Parathyroid adenoma (tissue), 2 donors: Measurements from ENCODE around the gene CD96.
"Not testable (repeated sequence)": the region's sequence is repeated elsewhere in the genome, so short reads cannot be mapped to it uniquely, and the experiment has no call there.

Experiments
- H2AFZ ChIP-seq: fragments of 300-600 bp; sonication (generic); one replicate; pipeline ENCODE4 v1.7.0; 2017; ENCODE audit warnings: antibody characterized with exemption, mild to moderate bottlenecking
- H3K27ac ChIP-seq: fragments of 300-600 bp; sonication (generic); one replicate; pipeline ENCODE4 v1.7.0; 2017
- H3K27me3 ChIP-seq: fragments of 300-600 bp; sonication (generic); one replicate; pipeline ENCODE4 v1.7.0; 2017; ENCODE audit warnings: low read length; ENCODE audit not compliant: control insufficient read depth, insufficient read depth
- H3K36me3 ChIP-seq: fragments of 300-600 bp; sonication (generic); one replicate; pipeline ENCODE4 v1.7.0; 2017; ENCODE audit warnings: low read length; ENCODE audit not compliant: control insufficient read depth, insufficient read depth
- H3K4me1 ChIP-seq: fragments of 300-600 bp; sonication (generic); one replicate; pipeline ENCODE4 v1.7.0; 2017; ENCODE audit warnings: control low read depth
- H3K4me2 ChIP-seq: fragments of 300-600 bp; sonication (generic); one replicate; pipeline ENCODE4 v1.7.0; 2017; ENCODE audit warnings: low read length
- H3K4me3 ChIP-seq: fragments of 300-600 bp; sonication (generic); one replicate; pipeline ENCODE4 v1.7.0; 2017; ENCODE audit warnings: low read depth, low read length
- H3K79me2 ChIP-seq: fragments of 300-600 bp; sonication (generic); one replicate; pipeline ENCODE4 v1.7.0; 2017; ENCODE audit warnings: control low read depth
- H3K9ac ChIP-seq: fragments of 300-600 bp; sonication (generic); one replicate; pipeline ENCODE4 v1.7.0; 2017; ENCODE audit warnings: mild to moderate bottlenecking
- H3K9me3 ChIP-seq: fragments of 300-600 bp; sonication (generic); one replicate; pipeline ENCODE4 v1.7.0; 2017; ENCODE audit warnings: low read length; ENCODE audit not compliant: control insufficient read depth
- TF ChIP-seq, protein P1 (sequence below): fragments of 300-600 bp; sonication (generic); IDR thresholded peaks from one replicate; pipeline ENCODE4 v1.7.0; 2017; ENCODE audit warnings: antibody characterized with exemption, mild to moderate bottlenecking
- donor health status: primary hyperparathyroidism.

Gene CD96

GRCh38 chr3:111547631-111548030 is 5.6 kb downstream of the CD96 start:
- Histone ChIP-seq H2AFZ (no peak overlapping the region), H3K4me2 (no peak overlapping the region), H3K27me3 (no peaks in the 10 kb centered on the region), H3K27ac (no peak overlapping the region), H3K4me1 (no peaks in the 10 kb centered on the region), H3K79me2 (no peaks in the 10 kb centered on the region), H3K9ac (no peak overlapping the region), H3K9me3 (no peaks in the 10 kb centered on the region), H3K4me3 (no peak overlapping the region), H3K36me3 (no peaks in the 10 kb centered on the region)
- TF ChIP-seq, protein P1, sequence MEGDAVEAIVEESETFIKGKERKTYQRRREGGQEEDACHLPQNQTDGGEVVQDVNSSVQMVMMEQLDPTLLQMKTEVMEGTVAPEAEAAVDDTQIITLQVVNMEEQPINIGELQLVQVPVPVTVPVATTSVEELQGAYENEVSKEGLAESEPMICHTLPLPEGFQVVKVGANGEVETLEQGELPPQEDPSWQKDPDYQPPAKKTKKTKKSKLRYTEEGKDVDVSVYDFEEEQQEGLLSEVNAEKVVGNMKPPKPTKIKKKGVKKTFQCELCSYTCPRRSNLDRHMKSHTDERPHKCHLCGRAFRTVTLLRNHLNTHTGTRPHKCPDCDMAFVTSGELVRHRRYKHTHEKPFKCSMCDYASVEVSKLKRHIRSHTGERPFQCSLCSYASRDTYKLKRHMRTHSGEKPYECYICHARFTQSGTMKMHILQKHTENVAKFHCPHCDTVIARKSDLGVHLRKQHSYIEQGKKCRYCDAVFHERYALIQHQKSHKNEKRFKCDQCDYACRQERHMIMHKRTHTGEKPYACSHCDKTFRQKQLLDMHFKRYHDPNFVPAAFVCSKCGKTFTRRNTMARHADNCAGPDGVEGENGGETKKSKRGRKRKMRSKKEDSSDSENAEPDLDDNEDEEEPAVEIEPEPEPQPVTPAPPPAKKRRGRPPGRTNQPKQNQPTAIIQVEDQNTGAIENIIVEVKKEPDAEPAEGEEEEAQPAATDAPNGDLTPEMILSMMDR: no peak

DNA sequence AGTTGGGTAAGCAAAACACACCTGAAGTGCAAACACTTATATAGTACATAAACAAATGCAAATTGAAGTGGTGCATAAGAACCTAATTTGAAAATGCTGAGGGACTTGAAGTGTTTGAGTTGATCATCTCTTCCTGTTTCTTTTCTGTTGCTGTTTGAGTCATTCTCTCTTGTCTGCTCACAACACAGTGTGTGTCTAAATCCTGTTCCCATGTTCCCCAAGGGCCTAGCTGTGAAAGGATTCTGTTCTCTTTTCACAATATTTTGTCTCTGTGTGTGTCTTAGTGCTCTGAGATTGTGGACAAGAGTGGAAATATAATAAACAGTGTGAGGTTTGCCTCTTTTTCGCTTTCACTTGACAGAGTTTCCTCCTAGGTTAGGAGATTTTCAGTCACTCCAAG is 6.1 kb downstream of the CD96 start:
- Histone ChIP-seq H3K27me3 (no peaks in the 10 kb centered on the region), H3K27ac (no peak overlapping the region), H3K79me2 (no peaks in the 10 kb centered on the region), H3K4me3 (no peak overlapping the region), H3K36me3 (no peaks in the 10 kb centered on the region), H2AFZ (no peak overlapping the region), H3K9me3 (no peaks in the 10 kb centered on the region), H3K4me1 (no peaks in the 10 kb centered on the region), H3K9ac (no peak overlapping the region), H3K4me2 (no peak overlapping the region)
- TF ChIP-seq, protein P1: no peak

DNA sequence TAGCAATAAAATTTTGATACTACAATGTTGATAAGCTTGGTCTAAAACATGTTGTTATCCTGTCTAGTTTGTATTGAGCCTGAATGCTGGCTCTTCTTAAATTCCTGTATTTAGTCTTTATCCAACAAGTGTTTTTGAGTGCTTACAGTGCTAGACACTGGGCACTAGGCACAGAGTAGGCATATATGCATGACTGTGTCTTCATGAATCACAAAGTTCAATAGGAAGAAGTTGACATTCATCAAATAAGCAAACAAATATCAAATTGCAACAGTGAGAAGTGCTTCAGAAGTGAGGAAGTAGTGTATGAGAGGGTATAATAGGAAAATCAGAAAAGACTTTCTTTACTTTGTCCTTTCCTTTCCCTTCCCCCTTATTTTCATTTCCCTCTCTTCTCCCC is 6.8 kb downstream of the CD96 start:
- H3K36me3 ChIP-seq: no peaks in the 10 kb centered on the region
- H3K4me2 ChIP-seq: no peak overlapping the region
- no peaks in the 10 kb centered on the region for H3K27me3 ChIP-seq
- H3K9me3 ChIP-seq: no peaks in the 10 kb centered on the region
- no peak overlapping the region for H2AFZ ChIP-seq
- H3K79me2 ChIP-seq: no peaks in the 10 kb centered on the region
- H3K27ac ChIP-seq: no peak overlapping the region
- no peaks in the 10 kb centered on the region for H3K4me1 ChIP-seq
- H3K9ac ChIP-seq: no peak overlapping the region
- H3K4me3 ChIP-seq: no peak overlapping the region
- TF ChIP-seq, protein P1: no peak

GRCh38 chr3:111561902-111562301 is 19.9 kb downstream of the CD96 start:
- H3K27me3 ChIP-seq, H3K36me3 ChIP-seq, H3K79me2 ChIP-seq, H3K4me2 ChIP-seq, H2AFZ ChIP-seq, H3K4me1 ChIP-seq, H3K9me3 ChIP-seq, H3K9ac ChIP-seq, H3K4me3 ChIP-seq, H3K27ac ChIP-seq: not testable (repeated sequence)

DNA sequence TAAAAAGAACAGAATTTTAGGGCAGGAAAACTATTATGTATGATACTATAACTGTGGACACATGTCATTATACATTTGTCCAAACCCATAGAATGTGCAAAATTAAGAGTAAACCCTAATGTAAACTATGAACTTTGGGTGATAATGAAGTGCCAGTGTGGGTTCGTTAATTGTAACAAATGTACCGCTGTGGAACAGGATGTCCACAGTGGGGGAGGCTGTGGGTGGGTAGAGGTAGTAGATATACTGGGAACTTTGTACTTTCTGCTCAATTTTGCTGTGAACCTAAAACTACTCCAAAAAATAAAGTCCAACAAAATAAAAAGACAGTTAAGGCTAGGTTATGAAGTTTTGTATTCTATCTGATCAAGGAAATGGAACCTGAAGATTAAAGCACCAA is 24.8 kb downstream of the CD96 start:
- no peaks in the 10 kb centered on the region for H3K27me3 ChIP-seq
- H3K9ac ChIP-seq: no peak overlapping the region

More for the DNA sequence above, 24.8 kb downstream of the CD96 start:
- Histone ChIP-seq H2AFZ (no peak overlapping the region), H3K4me1 (no peaks in the 10 kb centered on the region), H3K79me2 (no peaks in the 10 kb centered on the region), H3K9me3 (no peaks in the 10 kb centered on the region), H3K4me2 (no peak overlapping the region), H3K36me3 (no peaks in the 10 kb centered on the region), H3K27ac (no peak overlapping the region), H3K4me3 (no peak overlapping the region)
- TF ChIP-seq, protein P1: no peak
